Neural cell (in vitro differentiated cells): ENCODE data around the gene MRPL37.

Experiments used
- CTCF ChIP-seq: fragments of 450-650 bp; IDR thresholded peaks from 2 replicates; pipeline ENCODE4 v1.5.1; 2014; ENCODE audit warnings: antibody characterized with exemption, mild to moderate bottlenecking, moderate library complexity; ENCODE audit not compliant: poor library complexity, severe bottlenecking
- EP300 ChIP-seq: fragments of 450-650 bp; conservative IDR thresholded peaks from 2 replicates; pipeline ENCODE4 v1.6.1; 2014; ENCODE audit warnings: antibody characterized with exemption, mild to moderate bottlenecking, moderate library complexity; ENCODE audit not compliant: poor library complexity, severe bottlenecking
- EZH2 ChIP-seq: fragments of 200-600, 300-800 bp; shearing (Covaris generic), sonication (generic); IDR thresholded peaks from 2 replicates; pipeline ENCODE4 v1.6.1; 2014; ENCODE audit warnings: antibody characterized with exemption, low read length, borderline replicate concordance, mild to moderate bottlenecking; ENCODE audit not compliant: insufficient read depth, poor library complexity, severe bottlenecking
- POLR2AphosphoS5 ChIP-seq: IDR thresholded peaks from 2 replicates; pipeline ENCODE4 v1.6.1; 2012
- RAD21 ChIP-seq: fragments of 450-650 bp; conservative IDR thresholded peaks from 2 replicates; pipeline ENCODE4 v1.6.1; 2014; ENCODE audit warnings: antibody characterized with exemption, mild to moderate bottlenecking, moderate library complexity
- REST ChIP-seq: IDR thresholded peaks from 2 replicates; pipeline ENCODE4 v1.6.1; 2012; ENCODE audit warnings: borderline replicate concordance
- SMC3 ChIP-seq: fragments of 450-650 bp; conservative IDR thresholded peaks from 2 replicates; pipeline ENCODE4 v1.6.1; 2014; ENCODE audit warnings: antibody characterized with exemption, mild to moderate bottlenecking, moderate library complexity; ENCODE audit not compliant: poor library complexity
- TAF1 ChIP-seq: IDR thresholded peaks from 2 replicates; pipeline ENCODE4 v1.6.1; 2012; ENCODE audit warnings: low read depth

- no peak for TF ChIP-seq CTCF
- no peak for TF ChIP-seq POLR2AphosphoS5
- no peak for TF ChIP-seq EP300
- no peak for TF ChIP-seq TAF1
- TF ChIP-seq EZH2, result no peak
- TF ChIP-seq REST, result no peak
- no peak for TF ChIP-seq RAD21
- no peak for TF ChIP-seq SMC3
Measured at GRCh38 chr1:54168206-54168965, 31.6 kb upstream of the MRPL37 start.
